ENCODE measurements around the gene LRCH1. TPM values are rescaled to one million over a fixed set of nuclear protein-coding genes. Genes with fewer than 3 reads are reported as not detected.

Gene LRCH1
- total RNA-seq, 1 donor from 2014 or later: 3.4 TPM

- TF ChIP-seq, protein P1, sequence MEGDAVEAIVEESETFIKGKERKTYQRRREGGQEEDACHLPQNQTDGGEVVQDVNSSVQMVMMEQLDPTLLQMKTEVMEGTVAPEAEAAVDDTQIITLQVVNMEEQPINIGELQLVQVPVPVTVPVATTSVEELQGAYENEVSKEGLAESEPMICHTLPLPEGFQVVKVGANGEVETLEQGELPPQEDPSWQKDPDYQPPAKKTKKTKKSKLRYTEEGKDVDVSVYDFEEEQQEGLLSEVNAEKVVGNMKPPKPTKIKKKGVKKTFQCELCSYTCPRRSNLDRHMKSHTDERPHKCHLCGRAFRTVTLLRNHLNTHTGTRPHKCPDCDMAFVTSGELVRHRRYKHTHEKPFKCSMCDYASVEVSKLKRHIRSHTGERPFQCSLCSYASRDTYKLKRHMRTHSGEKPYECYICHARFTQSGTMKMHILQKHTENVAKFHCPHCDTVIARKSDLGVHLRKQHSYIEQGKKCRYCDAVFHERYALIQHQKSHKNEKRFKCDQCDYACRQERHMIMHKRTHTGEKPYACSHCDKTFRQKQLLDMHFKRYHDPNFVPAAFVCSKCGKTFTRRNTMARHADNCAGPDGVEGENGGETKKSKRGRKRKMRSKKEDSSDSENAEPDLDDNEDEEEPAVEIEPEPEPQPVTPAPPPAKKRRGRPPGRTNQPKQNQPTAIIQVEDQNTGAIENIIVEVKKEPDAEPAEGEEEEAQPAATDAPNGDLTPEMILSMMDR (IDR thresholded peaks at IDR 0.05; ENCODE audit: insufficient read depth, low read length, severe bottlenecking): no peak
- H3K27me3 ChIP-seq (ENCODE audit: control insufficient read depth, insufficient read depth, low read length): no peaks in the 10 kb centered on the region
- no peaks in the 10 kb centered on the region for H3K36me3 ChIP-seq (ENCODE audit: control insufficient read depth, insufficient read depth, low read length)
- no peak for FAIRE-seq
- no peak for DNase-seq (ENCODE audit: low read depth)
- no peak overlapping the region for H3K4me3 ChIP-seq (ENCODE audit: low read depth, low read length)
These were observed 16.6 kb upstream of the LRCH1 start for GRCh38 chr13:46536341-46536740.

- no peak overlapping the region for H3K4me3 ChIP-seq (ENCODE audit: low read depth, low read length)
- no peaks in the 10 kb centered on the region for H3K27me3 ChIP-seq (ENCODE audit: control insufficient read depth, insufficient read depth, low read length)
- TF ChIP-seq, protein P1 (IDR thresholded peaks at IDR 0.05; ENCODE audit: insufficient read depth, low read length, severe bottlenecking): no peak
- H3K36me3 ChIP-seq (ENCODE audit: control insufficient read depth, insufficient read depth, low read length): no peaks in the 10 kb centered on the region
- FAIRE-seq: no peak
- DNase-seq (ENCODE audit: low read depth): no peak
These were observed 13.7 kb upstream of the LRCH1 start for GRCh38 chr13:46539231-46539630.

DNA sequence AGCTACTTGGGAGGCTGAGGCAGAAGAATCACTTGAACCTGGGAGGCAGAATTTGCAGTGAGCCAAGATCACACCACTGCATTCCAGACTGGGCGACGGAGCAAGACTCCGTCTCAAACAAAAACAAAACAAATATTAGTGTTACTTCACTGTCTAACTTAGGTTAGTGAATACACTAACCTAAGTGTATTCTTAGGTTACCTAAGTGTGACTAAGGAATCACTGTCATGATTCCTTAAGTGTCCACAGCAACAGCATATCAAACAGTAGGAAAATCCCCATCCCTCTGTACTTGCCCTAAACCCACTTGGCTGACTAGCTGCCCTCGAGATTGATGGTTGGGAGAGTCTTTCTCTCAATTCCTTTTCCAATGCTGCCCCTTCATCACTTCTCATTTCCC is 11.8 kb upstream of the LRCH1 start:
- no peaks in the 10 kb centered on the region for H3K27me3 ChIP-seq (ENCODE audit: control insufficient read depth, insufficient read depth, low read length)
- TF ChIP-seq, protein P1 (IDR thresholded peaks at IDR 0.05; ENCODE audit: insufficient read depth, low read length, severe bottlenecking): no peak
- DNase-seq (ENCODE audit: low read depth): peak; percentile 33
- no peak overlapping the region for H3K4me3 ChIP-seq (ENCODE audit: low read depth, low read length)
- no peaks in the 10 kb centered on the region for H3K36me3 ChIP-seq (ENCODE audit: control insufficient read depth, insufficient read depth, low read length)
- FAIRE-seq: no peak

DNA sequence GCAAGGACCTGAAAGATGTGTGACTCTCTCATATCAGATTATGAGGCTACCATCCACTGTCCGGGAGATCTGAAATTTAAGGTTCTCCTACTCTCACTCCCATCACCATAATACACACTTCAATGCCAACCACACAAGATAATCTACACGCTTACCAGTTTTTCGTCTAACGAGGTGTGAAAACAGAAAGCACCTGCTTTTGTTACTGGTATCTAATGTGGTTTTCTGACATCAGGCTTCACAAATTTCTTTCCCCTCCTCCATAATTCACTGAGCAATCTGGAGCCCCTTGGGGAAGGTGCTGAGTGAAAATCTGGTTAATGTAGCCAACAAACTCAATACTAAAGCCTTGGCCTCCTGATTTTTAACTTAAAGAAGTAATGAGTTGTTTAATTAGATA is 10.1 kb upstream of the LRCH1 start:
- TF ChIP-seq, protein P1 (IDR thresholded peaks at IDR 0.05; ENCODE audit: insufficient read depth, low read length, severe bottlenecking): no peak
- no peaks in the 10 kb centered on the region for H3K36me3 ChIP-seq (ENCODE audit: control insufficient read depth, insufficient read depth, low read length)
- no peak for FAIRE-seq
- no peaks in the 10 kb centered on the region for H3K27me3 ChIP-seq (ENCODE audit: control insufficient read depth, insufficient read depth, low read length)
- no peak for DNase-seq (ENCODE audit: low read depth)
- H3K4me3 ChIP-seq (ENCODE audit: low read depth, low read length): no peak overlapping the region

DNA sequence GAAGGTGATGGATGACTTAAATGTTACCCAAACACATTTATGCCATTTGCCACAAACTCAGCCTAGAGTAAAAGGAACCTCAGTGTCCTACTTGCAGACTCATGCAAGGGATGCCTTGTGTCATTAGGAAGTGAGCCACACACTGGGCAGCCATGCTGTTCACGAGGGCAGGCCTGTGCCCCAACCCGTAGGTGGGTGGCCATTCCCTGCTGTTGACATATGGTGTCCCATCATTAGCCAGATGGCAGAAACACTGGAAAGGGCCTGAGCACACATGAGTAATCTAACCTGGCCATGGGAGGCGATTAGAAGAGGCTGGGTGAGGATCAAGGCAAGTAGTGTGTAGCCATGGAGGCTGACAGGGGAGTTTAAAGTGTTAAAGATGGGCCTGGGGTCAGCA is 9.7 kb upstream of the LRCH1 start:
- Histone ChIP-seq H3K36me3 (ENCODE audit: control insufficient read depth, insufficient read depth, low read length) (no peaks in the 10 kb centered on the region), H3K4me3 (ENCODE audit: low read depth, low read length) (no peak overlapping the region), H3K27me3 (ENCODE audit: control insufficient read depth, insufficient read depth, low read length) (no peaks in the 10 kb centered on the region)
- TF ChIP-seq, protein P1 (IDR thresholded peaks at IDR 0.05; ENCODE audit: insufficient read depth, low read length, severe bottlenecking): no peak
- DNase-seq (ENCODE audit: low read depth) (no peak), FAIRE-seq (no peak)

DNA sequence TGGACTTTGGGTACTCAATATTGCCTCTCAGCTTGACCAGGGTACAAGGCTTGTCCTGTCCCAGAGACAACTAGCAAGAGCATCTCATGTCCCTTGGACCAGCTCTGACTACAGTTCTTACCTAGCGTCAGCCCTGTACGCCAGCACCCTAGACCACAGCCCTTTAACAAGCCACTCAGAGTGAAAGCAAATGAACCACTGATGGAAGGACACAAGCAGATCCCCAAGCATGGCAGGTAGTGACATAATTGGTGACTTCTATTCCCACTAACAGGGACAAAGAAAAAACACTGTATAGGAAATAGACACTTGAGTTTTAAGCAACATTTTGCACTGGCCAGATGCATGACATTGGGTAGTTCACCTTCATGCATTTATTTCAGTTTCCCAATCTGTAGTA is 8.8 kb upstream of the LRCH1 start:
- Histone ChIP-seq H3K4me3 (ENCODE audit: low read depth, low read length) (no peak overlapping the region), H3K36me3 (ENCODE audit: control insufficient read depth, insufficient read depth, low read length) (no peaks in the 10 kb centered on the region), H3K27me3 (ENCODE audit: control insufficient read depth, insufficient read depth, low read length) (no peaks in the 10 kb centered on the region)
- TF ChIP-seq, protein P1 (IDR thresholded peaks at IDR 0.05; ENCODE audit: insufficient read depth, low read length, severe bottlenecking): no peak
- DNase-seq (ENCODE audit: low read depth) (no peak), FAIRE-seq (no peak)

Data from bronchial epithelial cell (primary cell).